Measurements from ENCODE around the gene EHBP1L1.

The EHBP1L1 gene

GRCh38 chr11:65616575-65617001 is 40.7 kb downstream of the EHBP1L1 start:
- DNase-seq (ENCODE audit: low read depth in 2 of 2), result no peak

GRCh38 chr11:65617136-65617850 is 41.4 kb downstream of the EHBP1L1 start:
- DNase-seq (ENCODE audit: low read depth in 2 of 2), result no peak

DNA sequence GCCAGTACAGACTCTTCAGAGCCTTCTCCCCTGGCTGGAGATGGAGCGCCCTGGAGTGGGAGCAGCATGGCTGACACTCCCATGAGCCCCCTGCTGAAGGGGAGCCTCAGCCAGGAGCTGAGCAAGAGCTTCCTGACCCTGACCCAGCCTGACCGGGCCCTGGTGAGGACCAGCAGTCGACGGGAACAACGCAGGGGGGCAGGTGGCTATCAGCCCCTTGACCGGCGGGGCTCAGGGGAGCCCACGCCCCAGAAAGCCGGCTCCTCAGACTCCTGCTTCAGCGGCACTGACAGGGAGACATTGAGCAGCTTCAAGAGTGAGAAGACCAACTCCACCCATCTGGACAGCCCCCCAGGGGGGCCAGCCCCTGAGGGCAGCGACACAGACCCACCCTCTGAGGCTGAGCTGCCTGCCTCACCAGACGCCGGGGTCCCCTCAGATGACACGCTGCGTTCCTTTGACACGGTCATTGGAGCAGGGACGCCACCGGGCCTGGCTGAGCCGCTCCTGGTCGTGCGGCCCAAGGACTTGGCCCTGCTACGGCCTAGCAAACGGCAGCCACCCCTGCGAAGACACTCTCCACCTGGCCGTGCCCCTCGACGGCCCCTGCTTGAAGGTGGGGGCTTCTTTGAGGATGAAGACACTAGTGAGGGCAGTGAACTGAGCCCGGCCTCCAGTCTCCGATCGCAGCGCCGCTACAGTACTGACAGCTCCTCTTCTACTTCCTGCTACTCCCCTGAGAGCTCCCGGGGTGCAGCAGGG is 42.3 kb downstream of the EHBP1L1 start:
- no peak for DNase-seq (ENCODE audit: low read depth in 2 of 2)

DNA sequence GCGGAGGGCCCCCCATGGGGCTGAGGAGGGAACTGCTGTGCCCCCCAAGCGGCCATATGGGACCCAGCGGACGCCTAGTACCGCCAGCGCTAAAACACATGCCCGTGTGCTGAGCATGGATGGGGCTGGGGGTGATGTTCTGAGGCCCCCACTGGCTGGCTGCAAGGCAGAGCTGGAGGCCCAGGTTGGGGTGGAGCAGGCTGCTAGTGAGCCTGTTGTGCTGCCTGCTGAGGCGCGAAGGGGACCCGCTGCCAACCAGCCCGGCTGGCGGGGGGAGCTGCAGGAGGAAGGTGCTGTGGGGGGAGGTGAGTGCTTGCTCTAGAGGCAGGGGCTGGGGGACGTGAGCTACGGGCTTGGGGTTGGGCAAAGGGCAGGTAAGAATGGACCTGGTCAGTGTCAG is 42.9 kb downstream of the EHBP1L1 start:
- no peak for DNase-seq (ENCODE audit: low read depth in 2 of 2)

GRCh38 chr11:65619281-65619928 is 43.6 kb downstream of the EHBP1L1 start:
- DNase-seq (ENCODE audit: low read depth in 2 of 2), result no peak

GRCh38 chr11:65620666-65621065 is 44.8 kb downstream of the EHBP1L1 start:
- no peak for DNase-seq (ENCODE audit: low read depth in 2 of 2)

- no peak for DNase-seq (ENCODE audit: low read depth in 2 of 2)
Observed at GRCh38 chr11:65621460-65621859, 45.6 kb downstream of the EHBP1L1 start.

- no peak for DNase-seq (ENCODE audit: low read depth in 2 of 2)
Observed at GRCh38 chr11:65622011-65622410, 46.2 kb downstream of the EHBP1L1 start.

- DNase-seq (ENCODE audit: low read depth in 2 of 2), result no peak
Observed at GRCh38 chr11:65623177-65623576, 47.3 kb downstream of the EHBP1L1 start.

DNA sequence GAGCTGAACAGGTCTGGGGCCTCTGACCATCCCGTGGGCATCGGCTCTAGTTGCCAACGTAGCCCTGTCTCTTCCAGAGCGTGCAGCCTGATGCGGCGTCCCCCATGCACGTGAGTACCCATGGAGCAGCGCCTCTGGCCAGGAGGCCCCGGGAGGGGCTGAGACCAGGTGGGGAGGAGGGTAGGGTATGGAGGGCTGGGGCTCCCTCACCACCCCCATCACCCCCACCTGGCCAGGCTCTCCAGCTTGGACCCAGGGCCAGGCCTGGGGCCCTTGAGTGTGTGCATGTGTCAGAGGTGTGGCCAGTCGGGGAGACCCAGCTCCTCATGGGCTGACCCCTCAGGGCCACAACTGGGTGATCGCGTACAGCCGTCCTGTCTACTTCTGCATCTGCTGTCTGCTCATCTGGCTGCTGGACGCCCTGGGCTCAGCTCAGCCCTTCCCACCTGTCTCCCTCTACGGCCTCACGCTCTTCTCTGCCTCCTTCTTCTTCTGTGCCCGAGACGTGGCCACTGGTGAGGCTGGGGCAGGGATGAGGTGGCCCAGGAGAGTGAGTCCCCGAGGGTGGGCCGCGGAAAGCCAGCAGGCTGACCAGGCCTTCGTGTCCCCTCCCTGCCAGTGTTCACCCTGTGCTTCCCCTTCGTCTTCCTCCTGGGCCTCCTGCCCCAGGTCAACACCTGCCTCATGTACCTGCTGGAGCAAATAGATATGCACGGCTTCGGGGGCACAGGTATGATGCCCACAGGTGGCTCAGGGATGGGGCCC is 48.2 kb downstream of the EHBP1L1 start:
- DNase-seq (ENCODE audit: low read depth in 2 of 2), result no peak

GRCh38 chr11:65624931-65625627 is 49.2 kb downstream of the EHBP1L1 start:
- no peak for DNase-seq (ENCODE audit: low read depth in 2 of 2)

GRCh38 chr11:65625628-65626342 is 49.9 kb downstream of the EHBP1L1 start:
- no peak for DNase-seq (ENCODE audit: low read depth in 2 of 2)

DNA sequence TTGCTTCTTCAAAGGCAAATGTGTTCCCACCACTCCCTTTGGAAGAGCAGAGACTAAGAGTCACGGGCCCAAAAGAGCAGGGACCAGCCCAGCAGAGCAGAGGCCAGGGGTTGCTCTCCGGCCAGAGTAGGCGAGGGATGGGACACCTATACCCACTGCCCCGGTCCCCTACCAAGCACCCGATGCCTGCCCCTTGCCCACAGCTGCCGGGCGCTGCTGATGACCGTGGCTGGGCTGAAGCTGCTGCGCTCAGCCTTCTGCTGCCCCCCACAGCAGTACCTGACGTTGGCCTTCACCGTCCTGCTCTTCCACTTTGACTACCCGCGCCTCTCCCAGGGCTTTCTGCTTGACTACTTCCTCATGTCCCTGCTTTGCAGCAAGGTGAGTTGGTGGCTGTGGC is 51.3 kb downstream of the EHBP1L1 start:
- DNase-seq (ENCODE audit: low read depth in 2 of 2), result no peak

- DNase-seq (ENCODE audit: low read depth in 2 of 2), result no peak
Observed at GRCh38 chr11:65629579-65629978, 53.7 kb downstream of the EHBP1L1 start.

DNA sequence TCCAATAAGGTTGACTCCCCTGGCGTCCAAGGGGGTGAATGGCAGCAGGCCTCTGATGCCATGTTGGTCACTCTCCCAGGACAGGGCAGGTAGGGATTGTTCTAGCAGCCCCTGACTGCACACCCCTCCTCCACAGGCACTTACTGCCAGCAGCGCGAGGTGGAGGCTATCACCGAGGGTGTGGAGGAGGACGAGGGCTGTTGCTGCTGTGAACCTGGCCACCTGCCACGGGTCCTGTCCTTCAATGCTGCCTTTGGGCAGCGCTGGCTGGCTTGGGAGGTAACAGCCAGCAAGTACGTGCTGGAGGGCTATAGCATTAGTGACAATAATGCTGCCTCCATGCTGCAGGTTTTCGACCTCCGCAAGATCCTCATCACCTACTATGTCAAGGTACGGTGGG is 54.4 kb downstream of the EHBP1L1 start:
- DNase-seq (ENCODE audit: low read depth in 2 of 2), result no peak

DNA sequence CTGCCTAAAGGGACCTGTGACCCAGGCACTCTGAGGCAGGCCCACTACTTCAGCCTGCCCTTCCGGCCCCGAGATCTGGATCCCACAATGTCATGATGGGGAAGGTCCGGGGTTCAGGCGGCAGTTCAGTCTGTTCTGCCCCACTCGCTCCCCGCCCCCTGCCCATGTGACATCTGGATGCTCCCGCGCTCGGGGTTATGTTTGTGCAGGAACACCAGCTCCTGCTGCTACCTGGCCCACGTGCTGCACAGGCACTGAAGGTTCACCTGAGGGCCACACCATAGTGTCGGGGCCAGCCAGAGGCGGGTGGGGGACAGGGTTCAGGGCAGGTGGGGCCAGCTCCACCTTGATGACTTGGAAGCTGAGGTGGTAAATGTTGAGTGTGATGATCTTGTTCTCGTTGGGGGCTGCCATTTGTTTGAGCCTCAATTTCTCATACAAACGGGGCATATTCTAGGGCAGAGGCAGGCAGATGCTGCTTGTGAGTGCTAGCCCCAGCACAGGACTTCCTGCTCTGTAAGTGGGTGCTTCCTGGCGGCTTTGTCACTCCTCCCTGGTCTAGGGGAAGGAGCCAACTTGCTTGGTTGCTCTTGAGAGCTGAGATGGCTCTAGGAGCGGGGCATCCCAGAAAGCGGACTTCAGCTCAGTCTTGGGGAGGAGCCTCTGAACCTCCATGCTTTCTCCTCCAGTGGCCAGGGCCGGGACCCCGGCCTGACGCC is 57.7 kb downstream of the EHBP1L1 start:
- no peak for DNase-seq (ENCODE audit: low read depth in 2 of 2)

DNA sequence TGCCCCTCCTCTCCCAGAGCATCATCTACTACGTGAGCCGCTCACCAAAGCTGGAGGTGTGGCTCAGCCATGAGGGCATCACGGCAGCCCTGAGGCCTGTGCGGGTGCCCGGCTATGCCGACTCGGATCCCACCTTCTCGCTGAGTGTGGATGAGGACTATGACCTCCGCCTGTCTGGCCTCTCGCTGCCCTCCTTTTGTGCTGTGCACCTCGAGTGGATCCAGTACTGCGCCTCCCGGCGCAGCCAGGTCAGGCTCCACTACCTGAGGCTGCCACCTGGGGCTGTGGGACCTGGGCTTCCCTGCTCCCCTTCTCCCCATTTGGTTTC is 58.2 kb downstream of the EHBP1L1 start:
- DNase-seq (ENCODE audit: low read depth in 2 of 2), result no peak

- no peak for DNase-seq (ENCODE audit: low read depth in 2 of 2)
Observed at GRCh38 chr11:65634440-65634839, 58.6 kb downstream of the EHBP1L1 start.

- DNase-seq (ENCODE audit: low read depth in 2 of 2), result no peak
Observed at GRCh38 chr11:65634905-65635731, 59.3 kb downstream of the EHBP1L1 start.

All from stimulated activated CD4-positive, alpha-beta T cell treated with anti-CD3 and anti-CD28 coated beads, Interleukin-4, amount 100 ng/mL, for 48 hours (primary cell).